Fibroblast of skin of left biceps (primary cell): ENCODE measurements around the gene ZNF365.
"Not testable (repeated sequence)": the region's sequence is repeated elsewhere in the genome, so short reads cannot be mapped to it uniquely, and the experiment has no call there.

Experiments used
- DNase-seq, 2 experiments: peaks; one replicate each; pipeline ENCODE4 v3.0.0-alpha.2; 2013; ENCODE audit warnings: low read depth in 2 of 2

Gene ZNF365

GRCh38 chr10:62377966-62378365 lies 3.8 kb downstream of the ZNF365 start:
- DNase-seq, result no peak

- DNase-seq, result not testable (repeated sequence)
These were observed 4.7 kb downstream of the ZNF365 start for GRCh38 chr10:62378877-62379276.

GRCh38 chr10:62379394-62379793 lies 5.2 kb downstream of the ZNF365 start:
- DNase-seq, result no peak

- peak in 1 of 2 experiments; percentile 32 for DNase-seq
These were observed 5.8 kb downstream of the ZNF365 start for GRCh38 chr10:62380016-62380415.

GRCh38 chr10:62381385-62382102 lies 7.4 kb downstream of the ZNF365 start:
- DNase-seq, result no peak

GRCh38 chr10:62382831-62383230 lies 8.7 kb downstream of the ZNF365 start:
- no peak for DNase-seq

GRCh38 chr10:62384057-62384446 lies 9.9 kb downstream of the ZNF365 start:
- DNase-seq, result peak in 1 of 2 experiments; percentile 12

GRCh38 chr10:62384447-62385081 lies 10.4 kb downstream of the ZNF365 start:
- no peak for DNase-seq

- DNase-seq, result peak in 1 of 2 experiments; percentile 23
These were observed 12.5 kb downstream of the ZNF365 start for GRCh38 chr10:62386356-62387320.

- no peak for DNase-seq
These were observed 14.2 kb downstream of the ZNF365 start for GRCh38 chr10:62388328-62388727.

GRCh38 chr10:62390497-62391176 lies 16.5 kb downstream of the ZNF365 start:
- no peak for DNase-seq

- no peak for DNase-seq
These were observed 19.1 kb downstream of the ZNF365 start for GRCh38 chr10:62393237-62393636.

- no peak for DNase-seq
These were observed 20.4 kb downstream of the ZNF365 start for GRCh38 chr10:62394556-62395018.

- no peak for DNase-seq
These were observed 21.7 kb downstream of the ZNF365 start for GRCh38 chr10:62395892-62396291.

GRCh38 chr10:62396864-62397263 lies 22.7 kb downstream of the ZNF365 start:
- no peak for DNase-seq

GRCh38 chr10:62399211-62399610 lies 25.0 kb downstream of the ZNF365 start:
- DNase-seq, result peak in 1 of 2 experiments; percentile 7

GRCh38 chr10:62402508-62402907 lies 28.3 kb downstream of the ZNF365 start:
- DNase-seq, result peak in 1 of 2 experiments; percentile 13

GRCh38 chr10:62410528-62410927 lies 36.4 kb downstream of the ZNF365 start:
- not testable (repeated sequence) for DNase-seq

- not testable (repeated sequence) for DNase-seq
These were observed 36.8 kb downstream of the ZNF365 start for GRCh38 chr10:62410934-62411333.

GRCh38 chr10:62413048-62413447 lies 38.9 kb downstream of the ZNF365 start:
- no peak for DNase-seq

- DNase-seq, result no peak
These were observed 39.5 kb downstream of the ZNF365 start for GRCh38 chr10:62413652-62414051.
